SU-DHL-6 (cell line): ENCODE data around the gene RGMA.
A peak's percentile ranks its signal among the peaks of the same experiment; 100 is the strongest.

Source experiments
- H2AFZ ChIP-seq: fragments of 200-600 bp; sonication (generic); 2 replicates; pipeline ENCODE4 v1.6.1; 2014; ENCODE audit warnings: low read depth, mild to moderate bottlenecking, moderate library complexity, mixed read lengths, antibody characterized with exemption, low read length; ENCODE audit not compliant: severe bottlenecking
- H3F3A ChIP-seq: fragments of 200-600 bp; shearing (Covaris generic); 2 replicates; pipeline ENCODE4 v1.6.0; 2016; ENCODE audit warnings: antibody characterized with exemption, mild to moderate bottlenecking; ENCODE audit not compliant: insufficient read depth
- H3K27ac ChIP-seq: fragments of 200-600 bp; sonication (generic); 2 replicates; pipeline ENCODE4 v1.5.1; 2016; ENCODE audit warnings: low read depth, mild to moderate bottlenecking, low read length, moderate library complexity, mixed read lengths
- H3K27me3 ChIP-seq: fragments of 200-600 bp; sonication (generic), shearing (Covaris generic); 2 replicates; pipeline ENCODE4 v1.6.0; 2014; ENCODE audit warnings: mild to moderate bottlenecking, low read length
- H3K36me3 ChIP-seq: fragments of 200-600 bp; sonication (generic); 2 replicates; pipeline ENCODE4 v1.6.1; 2014; ENCODE audit warnings: mild to moderate bottlenecking, low read length, mixed read lengths
- H3K4me2 ChIP-seq: fragments of 300-600, 200-600 bp; shearing (Covaris generic), sonication (generic); 2 replicates; pipeline ENCODE4 v1.6.0; 2014; ENCODE audit warnings: low read length, low read depth, mild to moderate bottlenecking; ENCODE audit not compliant: poor library complexity, severe bottlenecking
- H3K4me3 ChIP-seq: fragments of 200-600 bp; sonication (generic); 2 replicates; pipeline ENCODE4 v1.5.1; 2014; ENCODE audit warnings: antibody characterized with exemption, low read length, mild to moderate bottlenecking, mixed read lengths; ENCODE audit not compliant: insufficient read depth, poor library complexity, severe bottlenecking
- H3K79me2 ChIP-seq: fragments of 200-600 bp; sonication (generic); 2 replicates; pipeline ENCODE4 v1.6.1; 2014; ENCODE audit warnings: mild to moderate bottlenecking, low read length, moderate library complexity; ENCODE audit not compliant: insufficient read depth
- H3K9ac ChIP-seq: fragments of 200-600 bp; sonication (generic); 2 replicates; pipeline ENCODE4 v1.7.0; 2014; ENCODE audit warnings: mild to moderate bottlenecking, low read length
- H3K9me2 ChIP-seq: fragments of 200-600 bp; sonication (generic); replicated peaks from 2 replicates; pipeline ENCODE4 v1.6.1; 2014; ENCODE audit warnings: low read length; ENCODE audit not compliant: insufficient read depth
- H3K9me3 ChIP-seq: fragments of 200-600 bp; sonication (generic); 2 replicates; pipeline ENCODE4 v1.6.1; 2014; ENCODE audit warnings: low read length, mixed read lengths; ENCODE audit not compliant: insufficient read depth
- H4K20me1 ChIP-seq: fragments of 200-600 bp; sonication (generic); 2 replicates; pipeline ENCODE4 v1.6.1; 2014; ENCODE audit warnings: low read depth, mild to moderate bottlenecking, antibody characterized with exemption, low read length, moderate library complexity, mixed read lengths
- EZH2phosphoT487 ChIP-seq: fragments of 200-600 bp; sonication (generic), shearing (Covaris generic); conservative IDR thresholded peaks from 2 replicates; pipeline ENCODE4 v1.6.1; 2018; ENCODE audit warnings: mild to moderate bottlenecking, antibody characterized with exemption, low read length, moderate library complexity, mixed read lengths
- TF ChIP-seq, protein P1 (sequence below): fragments of 200-600 bp; sonication (generic); IDR thresholded peaks from one replicate; pipeline ENCODE4 v1.5.1; 2017; ENCODE audit warnings: antibody characterized with exemption, mild to moderate bottlenecking, low read length, moderate library complexity; ENCODE audit not compliant: insufficient read depth, poor library complexity, severe bottlenecking

Gene RGMA

GRCh38 chr15:93088200-93088980 lies 621 bp downstream of the RGMA start:
- Histone ChIP-seq H3K27ac (no peak overlapping the region), H3K4me2 (no peak overlapping the region), H3K27me3 (no peaks in the 10 kb centered on the region), H3K9ac (no peak overlapping the region), H3F3A (no peaks in the 10 kb centered on the region), H3K36me3 (no peaks in the 10 kb centered on the region), H2AFZ (no peak overlapping the region), H3K79me2 (no peaks in the 10 kb centered on the region), H3K9me3 (no peaks in the 10 kb centered on the region), H4K20me1 (no peaks in the 10 kb centered on the region), H3K9me2 (no peaks in the 10 kb centered on the region), H3K4me3 (no peak overlapping the region)
- TF ChIP-seq, protein P1, sequence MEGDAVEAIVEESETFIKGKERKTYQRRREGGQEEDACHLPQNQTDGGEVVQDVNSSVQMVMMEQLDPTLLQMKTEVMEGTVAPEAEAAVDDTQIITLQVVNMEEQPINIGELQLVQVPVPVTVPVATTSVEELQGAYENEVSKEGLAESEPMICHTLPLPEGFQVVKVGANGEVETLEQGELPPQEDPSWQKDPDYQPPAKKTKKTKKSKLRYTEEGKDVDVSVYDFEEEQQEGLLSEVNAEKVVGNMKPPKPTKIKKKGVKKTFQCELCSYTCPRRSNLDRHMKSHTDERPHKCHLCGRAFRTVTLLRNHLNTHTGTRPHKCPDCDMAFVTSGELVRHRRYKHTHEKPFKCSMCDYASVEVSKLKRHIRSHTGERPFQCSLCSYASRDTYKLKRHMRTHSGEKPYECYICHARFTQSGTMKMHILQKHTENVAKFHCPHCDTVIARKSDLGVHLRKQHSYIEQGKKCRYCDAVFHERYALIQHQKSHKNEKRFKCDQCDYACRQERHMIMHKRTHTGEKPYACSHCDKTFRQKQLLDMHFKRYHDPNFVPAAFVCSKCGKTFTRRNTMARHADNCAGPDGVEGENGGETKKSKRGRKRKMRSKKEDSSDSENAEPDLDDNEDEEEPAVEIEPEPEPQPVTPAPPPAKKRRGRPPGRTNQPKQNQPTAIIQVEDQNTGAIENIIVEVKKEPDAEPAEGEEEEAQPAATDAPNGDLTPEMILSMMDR: no peak
- TF ChIP-seq EZH2phosphoT487: no peak

GRCh38 chr15:93087825-93088199 lies 1.2 kb downstream of the RGMA start:
- H2AFZ ChIP-seq: no peak overlapping the region
- H3K36me3 ChIP-seq: no peaks in the 10 kb centered on the region
- H3K27me3 ChIP-seq: no peaks in the 10 kb centered on the region
- H3K9me2 ChIP-seq: no peaks in the 10 kb centered on the region
- H3K9ac ChIP-seq: no peak overlapping the region
- H3F3A ChIP-seq: no peaks in the 10 kb centered on the region
- H3K4me2 ChIP-seq: no peak overlapping the region
- no peak overlapping the region for H3K27ac ChIP-seq
- no peak overlapping the region for H3K4me3 ChIP-seq
- no peak for TF ChIP-seq EZH2phosphoT487
- TF ChIP-seq, protein P1: peak; percentile 72
- H3K9me3 ChIP-seq: no peaks in the 10 kb centered on the region
- H4K20me1 ChIP-seq: no peaks in the 10 kb centered on the region
- H3K79me2 ChIP-seq: no peaks in the 10 kb centered on the region

DNA sequence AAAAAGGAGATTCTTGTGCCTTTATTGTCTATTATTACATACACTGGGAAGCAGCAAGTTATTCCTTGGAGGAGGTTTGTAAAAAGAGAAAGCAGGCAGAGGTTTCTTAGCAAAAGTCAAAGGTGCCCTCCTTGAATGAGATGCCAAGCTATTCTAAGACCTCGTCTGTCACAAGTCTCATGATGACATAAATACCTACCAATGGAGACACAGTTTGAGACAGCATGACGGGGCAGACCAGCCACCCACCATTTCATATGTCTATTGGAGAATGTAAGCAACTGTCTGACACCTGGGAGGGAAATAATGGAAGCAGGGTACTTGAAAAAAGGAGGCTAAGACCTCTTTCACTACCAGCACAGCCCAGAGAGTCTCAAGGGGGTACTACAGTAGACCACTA lies 2.2 kb downstream of the RGMA start:
- no peaks in the 10 kb centered on the region for H3K9me2 ChIP-seq
- no peaks in the 10 kb centered on the region for H3K36me3 ChIP-seq
- no peak overlapping the region for H3K4me3 ChIP-seq
- H3K4me2 ChIP-seq: no peak overlapping the region
- no peaks in the 10 kb centered on the region for H3K9me3 ChIP-seq
- no peak overlapping the region for H3K9ac ChIP-seq
- no peaks in the 10 kb centered on the region for H3F3A ChIP-seq
- H2AFZ ChIP-seq: no peak overlapping the region
- no peak overlapping the region for H3K27ac ChIP-seq
- no peaks in the 10 kb centered on the region for H3K79me2 ChIP-seq
- H4K20me1 ChIP-seq: no peaks in the 10 kb centered on the region
- no peaks in the 10 kb centered on the region for H3K27me3 ChIP-seq
- TF ChIP-seq EZH2phosphoT487: no peak
- TF ChIP-seq, protein P1: no peak
